Kidney (tissue), 14 donors: ENCODE measurements around the gene LRRN4CL. TPM values are rescaled to one million over a fixed set of nuclear protein-coding genes. Genes with fewer than 3 reads are reported as not detected.

Source experiments
- DNase-seq, 5 donors: peaks; one replicate each; pipeline ENCODE4 v3.0.0-alpha.2; 2013 to 2020
- FAIRE-seq: peaks from 2 replicates; lab custom pipeline; 2012; peaks lifted over from hg19 to GRCh38; lab: Jason Lieb, UNC
- H3K27ac ChIP-seq, 2 donors: one replicate each; pipeline ENCODE4 v1.7.0; 2013; ENCODE audit warnings: low read depth in 2 of 2, low read length in 2 of 2, inconsistent platforms in 1 of 2
- H3K27me3 ChIP-seq: one replicate; pipeline ENCODE4 v1.7.1; 2013; ENCODE audit warnings: low read length, inconsistent platforms; ENCODE audit not compliant: control insufficient read depth, insufficient read depth
- H3K36me3 ChIP-seq, 3 donors: one replicate each; pipeline versions ENCODE4 v1.7.0 to v1.7.1; 2013; ENCODE audit warnings: low read length in 3 of 3, control low read depth in 1 of 3, inconsistent platforms in 1 of 3; ENCODE audit not compliant: insufficient read depth in 3 of 3, control insufficient read depth in 2 of 3
- H3K4me1 ChIP-seq, 3 donors: one replicate each; pipeline versions ENCODE4 v1.7.0 to v1.7.1; 2013; ENCODE audit warnings: low read length in 3 of 3, inconsistent platforms in 1 of 3, low read depth in 1 of 3; ENCODE audit not compliant: control insufficient read depth in 2 of 3, insufficient read depth in 2 of 3
- H3K4me3 ChIP-seq, 3 donors: one replicate each; pipeline versions ENCODE4 v1.7.0 to v1.8.1; 2013; ENCODE audit warnings: low read length in 3 of 3, control low read depth in 1 of 3, inconsistent platforms in 1 of 3
- H3K9ac ChIP-seq, 3 donors: one replicate each; pipeline versions ENCODE4 v1.7.0 to v1.7.1; 2013; ENCODE audit warnings: low read length in 3 of 3, control low read depth in 1 of 3, inconsistent platforms in 1 of 3
- H3K9me3 ChIP-seq, 3 donors: one replicate each; pipeline versions ENCODE4 v1.7.0 to v1.7.1; 2013; ENCODE audit warnings: low read length in 3 of 3, control low read depth in 1 of 3, inconsistent platforms in 1 of 3; ENCODE audit not compliant: control insufficient read depth in 2 of 3, insufficient read depth in 1 of 3
- intact Hi-C: fragments of 100-400 bp; cut with DNase I; formaldehyde crosslinking; loops from one replicate; pipeline ENCODE4 v1.11.1; 2022
- polyA plus RNA-seq: library from polyadenylated mRNA; stranded (reverse); fragments of 350-450 nt; fragmentation: Illumina TruSeq; extraction: RNeasy Lipid Tissue Mini Kit (QIAGEN cat#74804); gene quantifications from one replicate; pipeline ENCODE4 v1.2.3, GENCODE V29; 2014; ENCODE audit warnings: low read depth, low replicate concordance; ENCODE audit not compliant: insufficient read depth
- total RNA-seq: library from RNA; stranded (reverse); fragmentation: NEBNext Ultra II Directional; extraction: Animal tissue kit (Norgen Biotek cat#: 25700); gene quantifications from one replicate; pipeline ENCODE4 v1.2.1, GENCODE V29; 2021
- TF ChIP-seq, protein P1 (sequence below): IDR thresholded peaks from 3 replicates; pipeline ENCODE4 v1.5.1; 2012; ENCODE audit warnings: mild to moderate bottlenecking, moderate library complexity, borderline replicate concordance; ENCODE audit not compliant: insufficient read depth; ENCODE audit errors: extremely low read depth
- donor health status: control.
- donor health status: control.
- donor health status: control.
- donor health status: control.
- donor health status: control.
- donor health status: DM: yes; HTN: yes; CAD: no.
- donor health status: Normal renal cell carcinoma (clear cell type).

LRRN4CL gene
- total and polyA plus RNA-seq, 2 donors from 2014 or later = 0.58 to 1.2 TPM

DNA sequence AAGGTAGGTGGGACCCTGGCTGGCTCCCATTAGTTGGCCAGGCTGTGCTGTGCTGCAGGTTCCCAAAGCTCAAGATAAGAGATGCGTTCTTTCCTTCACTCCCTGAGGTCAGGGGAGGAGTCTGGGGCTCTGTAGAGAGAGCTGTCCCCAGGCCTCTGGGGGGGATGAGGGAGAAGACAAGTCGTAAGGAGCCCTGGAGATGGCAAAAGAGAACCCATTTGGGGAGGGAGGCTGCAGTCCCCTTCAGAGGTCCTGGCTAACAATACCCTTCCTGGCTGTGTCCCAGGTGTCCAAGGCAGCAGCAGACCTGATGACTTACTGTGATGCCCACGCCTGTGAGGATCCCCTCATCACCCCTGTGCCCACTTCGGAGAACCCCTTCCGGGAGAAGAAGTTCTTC, 19.1 kb upstream of the LRRN4CL start:
- Histone ChIP-seq H3K36me3 (peaks cover 0 to 17% (median 2%) of the 10 kb centered on the region in 3 donors), H3K4me3 (peak overlapping the region; percentile 87 to 91 (median 88)), H3K27me3 (no peaks in the 10 kb centered on the region), H3K9ac (peak overlapping the region; percentile 51 to 98 (median 83)), H3K4me1 (peaks cover 0 to 33% (median 30%) of the 10 kb centered on the region in 3 donors), H3K27ac (peak overlapping the region; percentile 32 to 89), H3K9me3 (no peaks in the 10 kb centered on the region)
- TF ChIP-seq, protein P1, sequence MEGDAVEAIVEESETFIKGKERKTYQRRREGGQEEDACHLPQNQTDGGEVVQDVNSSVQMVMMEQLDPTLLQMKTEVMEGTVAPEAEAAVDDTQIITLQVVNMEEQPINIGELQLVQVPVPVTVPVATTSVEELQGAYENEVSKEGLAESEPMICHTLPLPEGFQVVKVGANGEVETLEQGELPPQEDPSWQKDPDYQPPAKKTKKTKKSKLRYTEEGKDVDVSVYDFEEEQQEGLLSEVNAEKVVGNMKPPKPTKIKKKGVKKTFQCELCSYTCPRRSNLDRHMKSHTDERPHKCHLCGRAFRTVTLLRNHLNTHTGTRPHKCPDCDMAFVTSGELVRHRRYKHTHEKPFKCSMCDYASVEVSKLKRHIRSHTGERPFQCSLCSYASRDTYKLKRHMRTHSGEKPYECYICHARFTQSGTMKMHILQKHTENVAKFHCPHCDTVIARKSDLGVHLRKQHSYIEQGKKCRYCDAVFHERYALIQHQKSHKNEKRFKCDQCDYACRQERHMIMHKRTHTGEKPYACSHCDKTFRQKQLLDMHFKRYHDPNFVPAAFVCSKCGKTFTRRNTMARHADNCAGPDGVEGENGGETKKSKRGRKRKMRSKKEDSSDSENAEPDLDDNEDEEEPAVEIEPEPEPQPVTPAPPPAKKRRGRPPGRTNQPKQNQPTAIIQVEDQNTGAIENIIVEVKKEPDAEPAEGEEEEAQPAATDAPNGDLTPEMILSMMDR = no peak
- intact Hi-C loops = no loop called here
- peak in 2 of 5 donors; percentile 8 to 66 for DNase-seq
- FAIRE-seq = no peak

DNA sequence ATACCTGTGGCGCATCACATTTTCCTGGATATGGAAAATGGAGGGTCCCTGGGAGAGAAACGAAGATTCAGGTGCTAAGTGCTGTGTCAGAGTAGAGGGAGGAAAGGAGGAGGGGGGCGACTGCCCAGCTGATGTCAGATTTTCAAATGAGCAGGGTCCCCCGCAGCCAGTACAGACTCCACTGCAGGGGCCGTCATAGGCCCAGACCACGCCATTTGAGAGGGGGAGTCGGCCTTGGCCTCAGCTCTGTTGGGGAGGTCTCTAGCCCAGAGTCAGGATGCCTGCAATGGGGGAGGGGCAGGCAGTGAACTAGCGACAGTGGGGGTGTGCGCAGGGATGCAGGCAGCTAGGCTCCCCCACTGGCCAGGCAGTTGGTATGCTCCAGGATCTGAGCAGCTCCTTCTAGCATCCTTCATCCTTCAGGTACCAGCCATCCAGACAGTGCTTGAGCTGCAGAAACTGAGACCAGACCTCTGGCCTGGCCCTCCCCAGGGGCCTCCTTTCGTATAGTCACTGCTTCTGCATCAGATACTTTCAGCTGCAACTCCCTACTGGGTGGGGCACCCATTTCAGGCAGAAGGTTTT, 18.0 kb upstream of the LRRN4CL start, which contains the start of the genes BSCL2 and GNG3:
TSS of gene BSCL2 (minus strand) at position 148 of the 585 bp plus-strand sequence. CDS start 229 bp downstream, outside the sequence.
TSS of gene GNG3 (plus strand) at position 400 of the 585 bp plus-strand sequence. CDS start 620 bp downstream, outside the sequence.
- Histone ChIP-seq H3K9ac (peak within 1 kb of the TSS in 2 of 3 donors; percentile 79 to 98), H3K4me1 (peaks cover 0 to 30% (median 29%) of the 10 kb centered on the region in 3 donors), H3K27ac (peak within 1 kb of the TSS; percentile 93 to 94), H3K4me3 (peak within 1 kb of the TSS; percentile 87 to 91 (median 88)), H3K36me3 (peaks cover 0 to 9% (median 2%) of the 10 kb centered on the region in 3 donors), H3K9me3 (no peaks in the 10 kb centered on the region), H3K27me3 (no peaks in the 10 kb centered on the region)
- DNase-seq (peak in 4 of 5 donors; percentile 95 to 97 (median 95)), FAIRE-seq (no peak)
- intact Hi-C loops = no loop called here
- TF ChIP-seq, protein P1 = no peak

DNA sequence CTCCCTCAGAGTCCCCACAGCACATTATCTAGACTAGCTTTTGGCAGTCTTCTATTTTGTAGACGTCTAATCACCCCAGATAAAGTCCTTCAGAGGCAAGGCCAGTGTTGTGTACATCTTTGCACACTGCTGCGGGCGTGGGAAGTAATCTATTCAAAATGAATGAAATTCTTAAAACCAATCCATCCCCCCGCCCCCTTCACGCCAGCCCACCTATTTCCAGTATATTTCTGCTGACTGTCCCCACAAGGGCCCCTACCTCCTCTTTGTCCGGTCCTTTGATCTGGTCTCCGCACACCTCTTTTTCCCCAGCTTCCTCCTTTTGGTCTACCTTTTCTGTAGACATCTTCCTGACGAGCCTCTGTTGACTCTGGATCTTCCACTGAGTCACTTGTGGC, 17.5 kb upstream of the LRRN4CL start:
- Histone ChIP-seq H3K27ac (peak overlapping the region; percentile 93 to 94), H3K9ac (peak overlapping the region in 2 of 3 donors; percentile 79 to 89), H3K36me3 (peaks cover 0 to 11% (median 2%) of the 10 kb centered on the region in 3 donors), H3K27me3 (no peaks in the 10 kb centered on the region), H3K9me3 (no peaks in the 10 kb centered on the region), H3K4me3 (peak overlapping the region; percentile 50 to 83 (median 67)), H3K4me1 (peaks cover 0 to 30% (median 29%) of the 10 kb centered on the region in 3 donors)
- TF ChIP-seq, protein P1 = no peak
- intact Hi-C loops = no loop called here
- FAIRE-seq (no peak), DNase-seq (peak in 1 of 5 donors; percentile 68)
